Ishikawa (cell line): Measurements from ENCODE around the gene SMAD2.

Source experiments
- CEBPB ChIP-seq: IDR thresholded peaks from 2 replicates; pipeline ENCODE4 v1.6.1; 2012
- CREB1 ChIP-seq: IDR thresholded peaks from 2 replicates; pipeline ENCODE4 v1.6.1; 2012; ENCODE audit warnings: low read depth
- EGR1 ChIP-seq: IDR thresholded peaks from 2 replicates; pipeline ENCODE4 v1.6.1; 2012
- EP300 ChIP-seq: IDR thresholded peaks from 2 replicates; pipeline ENCODE4 v1.6.1; 2012; ENCODE audit warnings: borderline replicate concordance
- FOXM1 ChIP-seq: IDR thresholded peaks from 2 replicates; pipeline ENCODE4 v1.6.1; 2012; ENCODE audit warnings: low read depth, borderline replicate concordance
- MAX ChIP-seq: IDR thresholded peaks from 2 replicates; pipeline ENCODE4 v1.6.1; 2012
- NFIC ChIP-seq: IDR thresholded peaks from 2 replicates; pipeline ENCODE4 v1.6.1; 2012
- RAD21 ChIP-seq: IDR thresholded peaks from 2 replicates; pipeline ENCODE4 v1.6.1; 2012; ENCODE audit warnings: low read depth
- TAF1 ChIP-seq: IDR thresholded peaks from 2 replicates; pipeline ENCODE4 v1.6.1; 2012; ENCODE audit warnings: low read depth, mild to moderate bottlenecking
- TCF12 ChIP-seq: IDR thresholded peaks from 2 replicates; pipeline ENCODE4 v1.6.1; 2012; ENCODE audit warnings: low read depth
- TEAD4 ChIP-seq: IDR thresholded peaks from 2 replicates; pipeline ENCODE4 v1.6.1; 2012
- YY1 ChIP-seq: IDR thresholded peaks from 2 replicates; pipeline ENCODE4 v1.6.1; 2012; ENCODE audit warnings: low read depth
- ZBTB7A ChIP-seq: IDR thresholded peaks from 2 replicates; pipeline ENCODE4 v1.6.1; 2012; ENCODE audit warnings: low read depth
- TF ChIP-seq, protein P1 (sequence below): IDR thresholded peaks from 2 replicates; pipeline ENCODE4 v1.6.1; 2012
- TF ChIP-seq, protein P2 (sequence below): IDR thresholded peaks from 2 replicates; pipeline ENCODE4 v1.6.1; 2012; ENCODE audit warnings: low read depth, mild to moderate bottlenecking

Gene SMAD2

DNA sequence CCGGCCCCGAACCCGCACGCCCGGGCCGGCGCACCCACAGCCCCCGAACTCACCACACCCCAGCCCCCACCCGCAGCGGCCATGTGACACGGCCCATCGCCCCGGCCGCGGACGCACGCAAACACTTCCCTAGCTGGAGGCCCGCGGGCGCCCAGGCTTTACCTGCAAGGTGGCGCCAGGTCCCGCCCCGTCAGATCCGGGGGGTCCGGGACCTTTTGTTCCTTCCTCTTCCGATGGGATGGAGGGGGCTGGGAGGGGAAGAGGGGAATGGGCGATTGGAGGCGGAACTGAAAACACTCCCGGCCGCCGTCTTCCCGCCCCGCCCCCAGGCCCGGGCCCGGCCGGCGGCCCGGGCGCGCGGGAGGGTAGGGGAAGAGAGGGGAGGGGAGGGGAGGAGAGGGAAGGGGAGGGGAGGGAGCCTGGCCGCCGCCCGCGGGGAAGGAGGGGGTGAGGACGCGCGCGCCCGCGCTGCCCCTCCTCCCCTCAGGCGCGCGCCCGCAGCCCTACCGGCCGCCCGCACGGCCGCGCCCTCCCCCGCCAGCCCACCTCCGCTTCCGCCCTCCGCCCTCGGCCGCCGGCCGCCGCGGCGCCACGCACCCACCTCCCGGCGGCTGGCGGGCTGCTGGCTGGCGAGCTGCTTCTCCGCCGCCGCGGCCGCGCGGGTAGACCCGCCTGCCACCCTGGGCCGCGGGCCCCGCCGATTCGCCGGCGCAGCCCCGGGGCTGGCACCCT lies at the start of gene SMAD2:
SMAD2 (minus strand) TSS at position 461 of the 732 bp plus-strand sequence. CDS start 33,903 bp downstream, outside the sequence.
- TF ChIP-seq TAF1 (0 out of 2 replicates have a peak, but pooled peaks have one; percentile 37), TEAD4 (no peak), NFIC (no peak; the same call in 1 of the 2 replicates), ZBTB7A (peak; percentile 72; the same call in 1 of the 2 replicates), RAD21 (no peak), MAX (peak; percentile 81), EP300 (0 out of 2 replicates have a peak, but pooled peaks have one; percentile 6)
- TF ChIP-seq, protein P1, sequence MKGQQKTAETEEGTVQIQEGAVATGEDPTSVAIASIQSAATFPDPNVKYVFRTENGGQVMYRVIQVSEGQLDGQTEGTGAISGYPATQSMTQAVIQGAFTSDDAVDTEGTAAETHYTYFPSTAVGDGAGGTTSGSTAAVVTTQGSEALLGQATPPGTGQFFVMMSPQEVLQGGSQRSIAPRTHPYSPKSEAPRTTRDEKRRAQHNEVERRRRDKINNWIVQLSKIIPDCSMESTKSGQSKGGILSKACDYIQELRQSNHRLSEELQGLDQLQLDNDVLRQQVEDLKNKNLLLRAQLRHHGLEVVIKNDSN: peak; percentile 89

- TF ChIP-seq ZBTB7A (no peak), MAX (no peak), EGR1 (no peak), FOXM1 (no peak), TCF12 (no peak), NFIC (no peak), CREB1 (no peak)
- TF ChIP-seq, protein P2, sequence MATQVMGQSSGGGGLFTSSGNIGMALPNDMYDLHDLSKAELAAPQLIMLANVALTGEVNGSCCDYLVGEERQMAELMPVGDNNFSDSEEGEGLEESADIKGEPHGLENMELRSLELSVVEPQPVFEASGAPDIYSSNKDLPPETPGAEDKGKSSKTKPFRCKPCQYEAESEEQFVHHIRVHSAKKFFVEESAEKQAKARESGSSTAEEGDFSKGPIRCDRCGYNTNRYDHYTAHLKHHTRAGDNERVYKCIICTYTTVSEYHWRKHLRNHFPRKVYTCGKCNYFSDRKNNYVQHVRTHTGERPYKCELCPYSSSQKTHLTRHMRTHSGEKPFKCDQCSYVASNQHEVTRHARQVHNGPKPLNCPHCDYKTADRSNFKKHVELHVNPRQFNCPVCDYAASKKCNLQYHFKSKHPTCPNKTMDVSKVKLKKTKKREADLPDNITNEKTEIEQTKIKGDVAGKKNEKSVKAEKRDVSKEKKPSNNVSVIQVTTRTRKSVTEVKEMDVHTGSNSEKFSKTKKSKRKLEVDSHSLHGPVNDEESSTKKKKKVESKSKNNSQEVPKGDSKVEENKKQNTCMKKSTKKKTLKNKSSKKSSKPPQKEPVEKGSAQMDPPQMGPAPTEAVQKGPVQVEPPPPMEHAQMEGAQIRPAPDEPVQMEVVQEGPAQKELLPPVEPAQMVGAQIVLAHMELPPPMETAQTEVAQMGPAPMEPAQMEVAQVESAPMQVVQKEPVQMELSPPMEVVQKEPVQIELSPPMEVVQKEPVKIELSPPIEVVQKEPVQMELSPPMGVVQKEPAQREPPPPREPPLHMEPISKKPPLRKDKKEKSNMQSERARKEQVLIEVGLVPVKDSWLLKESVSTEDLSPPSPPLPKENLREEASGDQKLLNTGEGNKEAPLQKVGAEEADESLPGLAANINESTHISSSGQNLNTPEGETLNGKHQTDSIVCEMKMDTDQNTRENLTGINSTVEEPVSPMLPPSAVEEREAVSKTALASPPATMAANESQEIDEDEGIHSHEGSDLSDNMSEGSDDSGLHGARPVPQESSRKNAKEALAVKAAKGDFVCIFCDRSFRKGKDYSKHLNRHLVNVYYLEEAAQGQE: no peak
Measured at GRCh38 chr18:47979611-47980200, 49.2 kb upstream of the SMAD2 start.

- TF ChIP-seq, protein P1: no peak
Measured at GRCh38 chr18:47978603-47979002, 48.1 kb upstream of the SMAD2 start.

DNA sequence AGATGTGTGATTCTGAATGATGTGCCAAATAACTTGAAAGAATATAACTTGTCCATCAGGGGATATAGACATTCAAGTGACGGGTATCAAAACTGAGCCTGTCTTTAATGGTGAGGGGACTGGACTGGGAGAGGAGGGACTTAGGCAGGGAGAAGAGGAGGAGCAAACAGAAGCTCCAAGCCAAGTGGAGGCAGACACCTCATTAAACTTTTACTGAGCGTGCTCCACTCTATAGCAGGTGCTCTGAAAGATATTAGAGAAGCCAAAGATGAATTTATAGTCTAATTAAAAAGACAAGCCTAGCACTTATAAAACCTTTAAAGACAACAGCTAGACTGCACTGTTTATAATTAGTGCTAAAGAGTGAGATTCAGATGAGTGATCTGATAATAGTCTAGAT lies 47.7 kb upstream of the SMAD2 start:
- TF ChIP-seq NFIC (no peak), YY1 (no peak), CEBPB (no peak), TEAD4 (no peak), ZBTB7A (no peak), TCF12 (no peak), EGR1 (no peak), EP300 (no peak), MAX (no peak), FOXM1 (no peak), RAD21 (no peak), TAF1 (no peak)

DNA sequence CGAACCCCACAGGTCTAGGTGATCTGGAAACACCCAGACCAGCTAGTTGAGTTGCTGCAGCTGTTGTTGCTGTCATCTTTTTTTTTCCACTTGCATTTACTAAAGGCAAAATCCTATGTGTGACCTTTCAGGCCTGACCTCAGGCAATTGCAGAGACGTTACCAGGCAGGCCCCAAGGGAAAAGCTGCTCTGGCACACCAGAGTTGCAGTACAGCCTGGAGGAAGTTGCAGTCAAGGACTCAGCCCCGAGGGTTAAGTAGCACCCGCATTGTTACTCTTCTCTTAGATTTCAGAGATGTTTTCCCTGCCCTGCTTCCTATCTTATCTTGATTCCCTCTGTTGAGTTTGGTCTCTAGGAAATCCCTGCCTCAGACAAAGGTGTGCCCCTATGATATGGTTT lies 45.2 kb upstream of the SMAD2 start:
- TF ChIP-seq, protein P1: no peak
- no peak for TF ChIP-seq ZBTB7A
- no peak for TF ChIP-seq EP300
- no peak for TF ChIP-seq TEAD4
- TF ChIP-seq, protein P2: no peak
- TF ChIP-seq FOXM1: no peak
- TF ChIP-seq CREB1: no peak
- no peak for TF ChIP-seq EGR1
- no peak for TF ChIP-seq CEBPB
- no peak for TF ChIP-seq RAD21
- no peak for TF ChIP-seq TCF12
- TF ChIP-seq YY1: no peak
- TF ChIP-seq NFIC: no peak
- no peak for TF ChIP-seq MAX
- TF ChIP-seq TAF1: no peak
